Stimulated activated CD4-positive, alpha-beta T cell treated with anti-CD3 and anti-CD28 coated beads, Interleukin-12 subunit alpha, Interleukin-12 subunit beta, amount 100 ng/mL, for 4 hours (primary cell): Measurements from ENCODE around the gene KMO.

ENCODE experiments used
- DNase-seq: peaks from one replicate; pipeline ENCODE4 v3.0.0-alpha.2; 2020

Gene KMO

GRCh38 chr1:241598249-241598648, 66.1 kb downstream of the KMO start:
- DNase-seq: no peak

DNA sequence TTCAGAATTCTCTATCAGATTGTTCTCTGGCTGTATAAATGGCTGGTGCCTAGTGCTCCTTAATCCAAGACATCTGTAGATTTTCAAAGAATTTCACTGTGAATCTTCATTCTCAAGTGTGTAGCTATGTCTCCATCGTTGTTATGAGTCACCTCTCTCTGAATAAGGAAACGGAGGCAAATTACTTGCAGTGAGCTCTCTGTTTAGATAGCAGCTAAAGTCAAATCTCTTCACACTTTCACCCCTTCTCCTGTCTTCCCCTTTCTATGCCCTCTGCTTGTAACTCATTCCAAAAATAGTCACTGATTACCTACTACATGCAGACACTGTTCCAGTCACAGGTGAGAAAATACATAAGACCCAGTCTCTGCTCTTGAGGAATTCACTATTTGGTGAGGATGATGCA, 68.3 kb downstream of the KMO start:
- DNase-seq: no peak

DNA sequence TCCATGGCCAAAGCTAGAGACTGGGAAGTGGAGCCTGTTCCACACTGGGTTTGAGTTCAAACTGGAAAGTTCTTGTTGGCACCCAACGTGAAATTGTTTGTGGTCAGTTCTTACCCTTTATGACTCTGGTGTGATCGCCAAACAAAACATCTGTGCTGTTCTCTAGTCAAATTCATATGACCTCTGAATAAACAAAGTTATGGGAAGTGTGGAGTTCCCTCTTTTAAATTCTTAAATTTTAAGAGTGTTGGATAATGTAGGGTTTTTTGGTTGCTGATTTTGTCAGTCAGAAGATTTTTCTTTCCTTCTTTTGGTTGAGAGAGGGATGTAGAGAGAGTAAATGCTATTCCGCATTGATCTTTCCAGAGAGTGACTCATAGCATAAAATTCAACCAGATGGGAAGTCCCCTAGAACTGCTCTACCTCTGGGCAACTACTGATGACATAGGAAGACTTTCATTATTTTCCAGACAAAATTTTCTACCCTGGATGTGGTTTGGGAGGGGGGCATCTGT, 71.6 kb downstream of the KMO start:
- DNase-seq: no peak

GRCh38 chr1:241605146-241605805, 73.1 kb downstream of the KMO start:
- DNase-seq: no peak

DNA sequence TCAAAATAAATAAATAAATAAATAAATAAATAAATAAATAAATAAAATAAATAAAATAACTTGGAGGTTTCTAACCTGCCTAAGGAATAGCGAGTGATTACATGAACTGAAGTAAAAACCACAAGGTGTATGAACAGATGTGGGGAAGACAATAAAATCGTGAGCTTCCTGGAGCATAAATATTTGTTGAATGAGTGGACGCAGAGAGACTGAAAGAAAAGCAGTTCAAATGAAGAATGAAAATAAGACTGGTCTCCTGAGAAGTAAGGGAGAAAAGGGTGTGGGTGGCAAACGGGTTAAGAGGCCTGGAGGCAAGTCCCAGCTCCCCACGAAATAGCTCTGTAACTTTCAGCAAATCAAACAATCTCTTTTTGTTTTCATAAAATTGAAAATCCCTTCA, 74.4 kb downstream of the KMO start:
- DNase-seq: no peak

DNA sequence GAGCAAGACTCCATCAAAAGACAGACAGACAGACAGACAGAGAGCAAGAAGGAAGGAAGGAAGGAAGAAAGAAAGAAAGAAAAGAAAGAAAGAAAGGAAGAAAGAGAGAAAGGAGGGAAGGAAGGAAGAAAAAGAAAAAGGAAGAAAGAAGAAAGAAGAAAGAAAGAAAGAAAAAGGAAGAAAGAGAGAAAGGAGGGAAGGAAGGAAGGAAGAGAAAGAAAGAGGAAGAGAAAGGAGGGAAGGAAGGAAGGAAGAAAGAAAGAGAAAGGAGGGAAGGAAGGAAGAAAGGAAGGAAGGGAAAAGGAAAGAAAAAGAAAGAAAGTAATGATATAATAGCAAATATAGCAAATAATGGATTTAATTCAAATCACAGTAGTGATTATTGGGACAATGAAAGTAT, 75.3 kb downstream of the KMO start:
- no peak for DNase-seq

DNA sequence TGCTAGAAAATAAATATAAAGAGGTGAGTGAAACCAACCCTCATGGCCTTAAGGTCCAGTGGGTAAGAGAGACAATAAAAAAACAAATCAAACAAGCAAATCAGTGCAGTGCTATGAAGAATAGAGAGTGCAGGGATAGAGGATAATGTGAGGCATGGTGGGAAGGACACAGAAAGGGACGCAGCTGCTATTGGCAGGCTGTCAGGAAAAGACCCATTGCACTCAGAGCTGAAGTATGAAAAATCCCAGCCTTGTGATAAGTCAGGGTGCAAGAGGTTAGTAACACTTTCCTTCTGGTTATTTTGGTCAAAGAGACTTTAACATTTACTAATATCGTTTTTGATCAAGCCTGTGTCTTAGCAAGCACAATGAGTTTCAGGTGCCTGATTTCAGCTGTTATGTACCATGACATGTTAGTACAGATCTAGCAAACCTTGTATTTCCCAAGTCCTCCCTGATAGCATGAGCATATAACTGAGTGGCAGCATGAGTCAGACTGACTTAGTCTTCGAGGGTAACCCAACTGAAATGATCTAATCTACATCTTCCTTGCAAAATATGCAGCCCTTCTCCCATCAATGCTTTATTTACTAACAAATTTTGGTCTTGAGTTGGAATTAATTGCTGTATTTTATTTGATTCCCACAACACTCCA, 76.3 kb downstream of the KMO start:
- no peak for DNase-seq

DNA sequence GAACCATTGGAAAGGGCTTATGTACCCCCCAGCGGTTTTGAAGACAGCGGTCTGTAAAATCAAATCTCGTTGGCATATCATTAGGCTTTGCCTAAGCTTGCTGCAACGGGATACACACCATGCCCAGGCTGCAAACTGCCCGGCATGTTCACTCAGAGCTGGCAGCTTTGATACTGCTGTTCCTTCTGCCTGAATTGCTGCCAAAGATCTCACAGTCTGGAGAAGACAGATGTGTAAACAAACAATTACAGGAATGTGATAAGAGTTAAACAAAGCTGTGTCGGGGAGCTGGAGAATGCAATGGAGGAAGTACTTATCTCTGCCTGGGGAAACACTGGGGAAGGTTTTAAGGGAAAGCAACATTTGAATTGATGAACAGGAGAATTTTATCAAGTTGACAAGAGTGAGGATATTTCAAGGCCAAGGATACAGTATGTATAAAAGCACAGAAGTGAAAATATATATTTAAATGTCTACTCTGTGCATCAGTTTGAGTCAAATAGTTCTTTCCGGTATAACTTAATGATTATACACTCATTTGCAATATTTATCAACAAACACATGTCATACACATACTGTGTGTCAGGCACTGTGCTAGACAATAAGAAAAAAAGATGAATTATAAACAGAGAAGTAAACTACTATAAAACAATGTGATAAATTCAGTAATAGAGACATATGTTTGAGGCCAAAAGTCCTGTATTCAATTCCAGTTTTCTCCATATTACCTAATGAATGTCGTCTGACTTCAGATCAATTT, 78.1 kb downstream of the KMO start:
- no peak for DNase-seq

GRCh38 chr1:241611063-241611462, 78.9 kb downstream of the KMO start:
- no peak for DNase-seq

GRCh38 chr1:241611736-241612135, 79.6 kb downstream of the KMO start:
- DNase-seq: no peak

- no peak for DNase-seq
Observed at GRCh38 chr1:241612533-241613477, 80.6 kb downstream of the KMO start.

DNA sequence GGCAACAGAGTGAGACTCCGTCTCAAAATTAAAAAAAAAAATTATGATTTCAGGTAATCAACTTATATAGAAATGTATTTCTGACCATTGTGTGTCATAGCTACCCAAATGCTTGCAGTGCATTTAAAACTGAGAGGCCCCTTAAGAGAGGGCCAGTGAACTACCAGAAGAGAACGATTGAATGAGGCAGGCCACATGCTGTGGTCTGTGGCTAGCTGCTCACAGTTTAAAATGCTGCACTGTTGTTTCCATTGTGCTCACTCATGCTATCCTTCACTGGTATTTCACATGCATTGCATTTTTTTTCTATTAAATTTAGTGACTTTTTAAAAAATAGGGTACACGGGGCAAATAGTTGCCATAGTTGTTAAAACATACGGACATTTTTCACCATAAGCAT, 82.0 kb downstream of the KMO start:
- no peak for DNase-seq

- DNase-seq: no peak
Observed at GRCh38 chr1:241614572-241614971, 82.4 kb downstream of the KMO start.

GRCh38 chr1:241615043-241615974, 83.1 kb downstream of the KMO start:
- DNase-seq: no peak

DNA sequence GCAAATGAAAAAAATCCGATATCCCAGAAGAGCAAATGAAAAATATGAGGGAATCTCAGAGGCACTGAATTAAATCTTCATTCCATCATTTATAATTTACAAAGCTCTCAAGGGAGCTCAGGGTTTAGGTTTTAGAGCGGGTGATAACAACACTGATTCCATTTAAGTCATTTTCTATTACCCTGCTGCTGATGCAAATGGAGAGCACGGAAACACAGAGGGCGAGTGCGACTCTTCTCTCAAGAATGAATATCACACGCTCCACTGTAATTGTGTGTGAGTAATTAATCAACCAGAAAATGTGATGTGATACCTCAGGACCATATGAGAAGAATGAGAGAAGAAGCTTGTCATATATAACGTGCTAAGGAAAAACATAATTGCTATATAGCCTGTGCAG, 85.2 kb downstream of the KMO start:
- no peak for DNase-seq

DNA sequence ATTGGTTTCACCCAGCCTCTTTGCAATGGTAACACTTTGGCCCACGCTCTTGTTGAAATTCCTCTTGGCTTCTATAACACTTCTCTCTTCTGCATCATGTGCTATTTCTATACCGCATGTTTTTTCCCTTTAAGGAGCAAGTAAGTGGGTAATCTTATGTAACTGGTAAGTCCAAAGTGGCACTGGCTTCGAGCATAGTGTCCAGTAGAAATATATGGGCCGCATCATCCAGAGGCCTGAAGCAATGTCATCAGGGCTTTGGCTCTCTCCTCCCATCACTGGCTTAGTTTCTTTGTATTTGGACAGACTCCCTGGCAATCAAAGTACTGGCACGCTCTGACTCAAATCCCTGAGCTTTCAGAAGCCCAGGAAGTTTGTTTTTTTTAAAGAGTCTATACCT, 90.5 kb downstream of the KMO start:
- DNase-seq: no peak

DNA sequence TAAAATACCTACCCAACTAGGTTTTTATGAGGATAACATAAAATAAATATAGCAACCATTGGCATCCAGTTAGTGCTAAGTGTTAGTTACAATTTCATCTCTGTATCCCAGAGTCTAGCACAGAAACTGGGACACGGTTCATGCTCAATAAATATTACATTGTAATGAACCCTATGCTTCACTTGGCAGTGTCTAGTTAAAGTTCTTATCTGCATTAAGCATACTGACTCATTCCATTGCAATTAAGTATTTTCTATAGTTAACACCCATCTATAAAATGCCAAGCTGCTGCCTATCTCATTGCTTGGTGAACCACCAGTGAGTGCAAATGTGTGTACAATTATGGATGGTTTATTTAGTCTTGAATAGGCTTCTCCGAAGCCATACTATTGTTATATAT, 92.8 kb downstream of the KMO start:
- no peak for DNase-seq

DNA sequence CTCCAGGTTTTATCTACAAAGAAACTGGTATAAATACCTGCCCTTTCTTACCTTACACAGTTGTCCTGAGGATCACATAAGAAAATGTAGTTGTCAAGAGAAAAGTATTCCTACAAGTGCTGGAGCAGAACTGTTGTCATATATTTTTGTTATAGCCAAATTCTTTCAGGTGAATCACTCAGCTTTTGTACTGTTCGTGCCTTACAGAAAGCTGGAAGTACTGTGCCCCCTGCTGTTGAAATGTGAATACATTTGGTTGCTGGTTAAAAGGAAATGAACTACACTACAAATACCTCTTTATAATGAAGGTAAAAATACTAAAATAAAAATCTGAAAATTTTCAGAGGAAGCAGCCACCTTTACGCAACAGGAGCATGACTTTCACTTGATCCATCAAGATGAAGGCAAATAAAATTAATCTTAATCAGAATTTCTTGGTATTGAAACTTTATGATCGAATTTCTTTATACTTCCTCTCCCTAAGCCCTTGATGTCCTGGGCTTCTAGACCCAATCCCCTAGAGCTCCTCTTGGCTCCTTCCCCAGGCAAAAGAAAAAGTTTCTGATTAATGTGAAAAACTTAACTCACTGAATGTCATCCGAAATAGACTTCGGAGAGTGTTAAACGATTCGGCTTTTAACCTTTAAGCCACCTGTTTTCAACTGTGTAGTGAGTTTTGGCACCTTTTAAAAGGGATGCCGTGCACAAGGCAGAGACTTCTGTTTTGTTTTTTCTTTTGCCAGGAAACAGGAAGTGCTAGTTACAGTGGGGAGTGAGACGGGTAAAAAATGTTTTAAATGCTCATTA, 95.5 kb downstream of the KMO start:
- no peak for DNase-seq

GRCh38 chr1:241630005-241630404, 97.8 kb downstream of the KMO start:
- DNase-seq: no peak

DNA sequence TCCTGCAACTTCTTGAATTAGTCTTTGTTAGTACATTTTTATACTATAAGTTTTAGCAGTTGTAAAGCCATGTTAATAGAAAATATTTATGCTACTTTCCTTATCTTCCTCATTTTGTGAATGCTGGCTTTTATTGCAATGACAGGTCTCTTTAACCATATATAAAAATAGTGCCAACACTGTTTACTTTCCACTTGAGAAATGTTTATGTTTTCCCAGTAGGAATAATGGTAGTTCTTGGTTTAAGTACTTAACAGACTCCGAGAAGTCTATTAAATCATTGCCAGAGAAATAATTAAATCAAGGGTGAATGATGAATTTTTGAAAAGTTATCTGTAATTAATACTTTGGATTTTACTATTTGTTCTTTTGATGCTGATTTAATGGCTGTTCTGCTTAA, 98.3 kb downstream of the KMO start:
- no peak for DNase-seq

- DNase-seq: no peak
Observed at GRCh38 chr1:241630899-241631298, 98.7 kb downstream of the KMO start.
